Measurements from ENCODE around the gene CNTN4. TPM values are rescaled to one million over a fixed set of nuclear protein-coding genes. Genes with fewer than 3 reads are reported as not detected.

The CNTN4 gene
- total RNA-seq, 1 donor from 2014 or later = 0.52 TPM

DNA sequence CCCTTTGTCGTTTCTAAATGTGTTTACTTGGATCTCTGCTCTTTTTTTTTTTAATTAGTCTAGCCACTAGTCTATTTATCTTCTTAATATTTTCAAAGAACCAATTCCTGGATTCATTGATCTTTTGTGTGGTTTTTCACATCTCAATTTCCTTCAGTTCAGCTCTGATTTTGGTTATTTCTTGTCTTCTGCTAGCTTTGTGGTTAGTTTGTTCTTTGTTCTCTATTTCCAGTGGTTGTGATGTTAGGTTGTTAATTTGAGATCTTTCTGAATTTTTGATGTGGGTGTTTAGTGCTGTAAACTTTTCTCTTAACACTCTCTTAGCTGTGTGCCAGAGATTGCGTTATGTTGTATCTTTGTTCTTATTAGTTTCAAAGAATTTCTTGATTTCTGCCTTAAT is 446.1 kb downstream of the CNTN4 start:
- no peak overlapping the region for H3K27ac Mint-ChIP-seq (ENCODE audit: unreplicated experiment)
- no peaks in the 10 kb centered on the region for H3K27me3 Mint-ChIP-seq (ENCODE audit: low read depth)
- TF ChIP-seq, protein P1, sequence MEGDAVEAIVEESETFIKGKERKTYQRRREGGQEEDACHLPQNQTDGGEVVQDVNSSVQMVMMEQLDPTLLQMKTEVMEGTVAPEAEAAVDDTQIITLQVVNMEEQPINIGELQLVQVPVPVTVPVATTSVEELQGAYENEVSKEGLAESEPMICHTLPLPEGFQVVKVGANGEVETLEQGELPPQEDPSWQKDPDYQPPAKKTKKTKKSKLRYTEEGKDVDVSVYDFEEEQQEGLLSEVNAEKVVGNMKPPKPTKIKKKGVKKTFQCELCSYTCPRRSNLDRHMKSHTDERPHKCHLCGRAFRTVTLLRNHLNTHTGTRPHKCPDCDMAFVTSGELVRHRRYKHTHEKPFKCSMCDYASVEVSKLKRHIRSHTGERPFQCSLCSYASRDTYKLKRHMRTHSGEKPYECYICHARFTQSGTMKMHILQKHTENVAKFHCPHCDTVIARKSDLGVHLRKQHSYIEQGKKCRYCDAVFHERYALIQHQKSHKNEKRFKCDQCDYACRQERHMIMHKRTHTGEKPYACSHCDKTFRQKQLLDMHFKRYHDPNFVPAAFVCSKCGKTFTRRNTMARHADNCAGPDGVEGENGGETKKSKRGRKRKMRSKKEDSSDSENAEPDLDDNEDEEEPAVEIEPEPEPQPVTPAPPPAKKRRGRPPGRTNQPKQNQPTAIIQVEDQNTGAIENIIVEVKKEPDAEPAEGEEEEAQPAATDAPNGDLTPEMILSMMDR (IDR thresholded peaks at IDR 0.05) = no peak
- peaks cover 41% of the 10 kb centered on the region for H3K9me3 Mint-ChIP-seq (ENCODE audit: low read depth)
- H3K4me3 Mint-ChIP-seq (ENCODE audit: unreplicated experiment) = no peak overlapping the region
- H3K36me3 Mint-ChIP-seq (ENCODE audit: low read depth) = no peaks in the 10 kb centered on the region
- no peak for DNase-seq (ENCODE audit: low spot score)
- no peaks in the 10 kb centered on the region for H3K4me1 Mint-ChIP-seq (ENCODE audit: low read depth)

DNA sequence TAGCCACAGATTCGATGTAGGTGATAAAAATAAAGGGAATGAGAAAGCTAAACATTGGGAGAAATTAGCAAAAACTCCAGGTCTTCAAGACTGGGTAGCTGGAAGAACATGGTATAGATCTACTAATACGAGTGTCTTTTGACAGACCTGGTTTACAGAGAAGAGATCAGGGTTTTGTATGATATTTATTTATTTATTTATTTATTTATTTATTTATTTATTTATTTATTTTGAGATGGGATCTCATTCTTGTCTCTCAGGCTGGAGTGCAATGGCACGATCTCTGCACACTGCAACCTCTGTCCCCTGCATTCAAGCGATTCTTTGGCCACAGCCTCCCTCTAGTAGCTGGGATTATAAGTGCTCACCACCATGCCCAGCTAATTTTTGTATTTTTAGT is 448.4 kb downstream of the CNTN4 start:
- Mint-ChIP-seq H3K27me3 (ENCODE audit: low read depth) (no peaks in the 10 kb centered on the region), H3K36me3 (ENCODE audit: low read depth) (no peaks in the 10 kb centered on the region), H3K4me1 (ENCODE audit: low read depth) (no peaks in the 10 kb centered on the region), H3K9me3 (ENCODE audit: low read depth) (peaks cover 47% of the 10 kb centered on the region), H3K27ac (ENCODE audit: unreplicated experiment) (no peak overlapping the region), H3K4me3 (ENCODE audit: unreplicated experiment) (no peak overlapping the region)
- TF ChIP-seq, protein P1 (IDR thresholded peaks at IDR 0.05) = no peak
- no peak for DNase-seq (ENCODE audit: low spot score)

DNA sequence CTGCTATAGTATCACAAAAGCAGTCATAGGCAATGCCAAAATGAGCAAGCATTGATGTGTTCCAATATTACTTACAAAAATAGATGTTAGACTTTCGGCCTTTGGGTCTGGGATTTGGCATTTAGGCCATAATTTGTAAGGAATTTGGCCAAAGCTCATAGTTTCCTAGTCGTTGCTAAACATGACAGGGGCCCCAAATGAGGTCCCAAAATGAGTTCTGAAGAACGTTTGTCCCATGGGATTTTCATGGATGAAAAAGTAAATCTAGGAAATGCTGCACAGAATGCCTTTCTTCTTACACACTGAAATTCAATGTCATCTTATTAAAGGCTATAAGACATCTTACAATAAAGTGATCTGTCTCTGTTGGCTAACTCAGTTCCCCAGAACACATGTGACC is 456.0 kb downstream of the CNTN4 start:
- Mint-ChIP-seq H3K4me1 (ENCODE audit: low read depth) (no peaks in the 10 kb centered on the region), H3K27me3 (ENCODE audit: low read depth) (no peaks in the 10 kb centered on the region), H3K9me3 (ENCODE audit: low read depth) (peaks cover 6% of the 10 kb centered on the region), H3K36me3 (ENCODE audit: low read depth) (no peaks in the 10 kb centered on the region), H3K4me3 (ENCODE audit: unreplicated experiment) (no peak overlapping the region), H3K27ac (ENCODE audit: unreplicated experiment) (no peak overlapping the region)
- TF ChIP-seq, protein P1 (IDR thresholded peaks at IDR 0.05) = no peak
- DNase-seq (ENCODE audit: low spot score) = no peak

DNA sequence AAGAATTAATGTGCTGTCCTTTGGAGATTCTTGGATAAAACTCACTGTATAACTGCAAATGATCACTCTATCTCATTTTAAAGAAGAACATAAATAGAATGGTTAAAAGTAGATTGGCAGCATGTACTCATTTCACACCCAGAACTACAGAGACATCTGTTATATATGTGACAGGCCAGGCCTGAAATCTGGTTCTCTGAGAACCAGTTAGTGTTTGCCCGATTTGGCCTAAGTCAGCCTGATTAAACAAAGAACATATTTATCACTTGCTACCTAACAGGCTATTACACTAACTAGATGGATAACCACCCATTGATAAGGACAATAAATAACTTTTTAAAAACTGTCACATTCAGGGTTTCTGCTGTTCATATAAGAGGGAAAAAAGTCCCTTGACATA is 460.1 kb downstream of the CNTN4 start:
- TF ChIP-seq, protein P1 (IDR thresholded peaks at IDR 0.05) = no peak
- no peak overlapping the region for H3K27ac Mint-ChIP-seq (ENCODE audit: unreplicated experiment)
- no peaks in the 10 kb centered on the region for H3K27me3 Mint-ChIP-seq (ENCODE audit: low read depth)
- no peak overlapping the region for H3K4me3 Mint-ChIP-seq (ENCODE audit: unreplicated experiment)
- no peak for DNase-seq (ENCODE audit: low spot score)
- H3K36me3 Mint-ChIP-seq (ENCODE audit: low read depth) = no peaks in the 10 kb centered on the region
- no peaks in the 10 kb centered on the region for H3K9me3 Mint-ChIP-seq (ENCODE audit: low read depth)
- no peaks in the 10 kb centered on the region for H3K4me1 Mint-ChIP-seq (ENCODE audit: low read depth)

DNA sequence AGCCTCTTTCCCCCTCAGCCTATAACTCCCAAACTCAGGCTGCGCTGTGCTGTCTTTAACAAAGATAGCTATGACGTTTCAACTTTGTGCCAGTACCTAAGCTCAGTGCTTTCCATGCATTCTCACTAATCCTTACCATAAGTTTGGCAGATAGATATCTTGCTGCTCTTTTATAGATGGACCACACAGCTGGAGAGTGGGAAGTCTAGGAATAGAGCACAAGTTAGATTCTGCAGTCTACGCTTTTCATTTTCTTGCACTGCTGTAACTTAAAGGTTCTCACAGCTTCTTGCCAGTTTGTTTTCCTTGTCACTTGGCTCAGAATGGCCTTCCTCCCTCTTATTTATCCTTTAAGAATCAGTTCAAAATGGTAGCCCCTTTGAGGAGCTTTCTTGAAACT is 468.8 kb downstream of the CNTN4 start:
- TF ChIP-seq, protein P1 (IDR thresholded peaks at IDR 0.05) = no peak
- Mint-ChIP-seq H3K4me1 (ENCODE audit: low read depth) (no peaks in the 10 kb centered on the region), H3K4me3 (ENCODE audit: unreplicated experiment) (no peak overlapping the region), H3K36me3 (ENCODE audit: low read depth) (no peaks in the 10 kb centered on the region), H3K9me3 (ENCODE audit: low read depth) (peaks cover 10% of the 10 kb centered on the region), H3K27me3 (ENCODE audit: low read depth) (no peaks in the 10 kb centered on the region), H3K27ac (ENCODE audit: unreplicated experiment) (no peak overlapping the region)
- DNase-seq (ENCODE audit: low spot score) = no peak

All from chondrocyte (in vitro differentiated cells).